Epithelial cell of esophagus (primary cell): Measurements from ENCODE around the gene SGPP2.

ENCODE experiments used
- DNase-seq: peaks from one replicate; pipeline ENCODE4 v3.0.0; 2010; ENCODE audit warnings: low read depth
- H3K4me3 ChIP-seq: 2 replicates; pipeline ENCODE4 v1.5.1; 2011; ENCODE audit warnings: mild to moderate bottlenecking, low read length, control low read depth
- TF ChIP-seq, protein P1 (sequence below): IDR thresholded peaks from 2 replicates; pipeline ENCODE4 v1.5.1; 2011; ENCODE audit warnings: low read depth, mild to moderate bottlenecking, low read length, control low read depth, inconsistent platforms; ENCODE audit not compliant: insufficient read depth; ENCODE audit errors: missing control alignments

The SGPP2 gene

DNA sequence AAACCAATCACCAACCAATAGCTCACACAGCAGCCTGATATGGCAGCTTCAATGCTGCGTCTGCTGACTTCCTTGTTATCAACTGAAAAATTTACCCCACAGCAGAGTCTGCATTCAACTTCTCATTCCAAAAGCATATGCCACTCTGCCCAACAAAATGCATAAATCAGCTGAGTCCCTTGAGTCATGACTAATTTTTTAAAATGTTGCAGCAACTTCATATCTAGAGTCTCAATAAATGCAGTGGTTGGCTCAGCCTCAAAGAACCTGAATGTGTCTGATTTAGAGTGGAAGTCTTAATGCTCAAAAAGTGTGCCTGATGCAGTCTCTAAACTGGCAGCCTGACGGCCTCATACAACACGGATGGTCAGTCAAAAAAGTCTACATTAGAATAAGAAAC lies 185.0 kb downstream of the SGPP2 start:
- TF ChIP-seq, protein P1, sequence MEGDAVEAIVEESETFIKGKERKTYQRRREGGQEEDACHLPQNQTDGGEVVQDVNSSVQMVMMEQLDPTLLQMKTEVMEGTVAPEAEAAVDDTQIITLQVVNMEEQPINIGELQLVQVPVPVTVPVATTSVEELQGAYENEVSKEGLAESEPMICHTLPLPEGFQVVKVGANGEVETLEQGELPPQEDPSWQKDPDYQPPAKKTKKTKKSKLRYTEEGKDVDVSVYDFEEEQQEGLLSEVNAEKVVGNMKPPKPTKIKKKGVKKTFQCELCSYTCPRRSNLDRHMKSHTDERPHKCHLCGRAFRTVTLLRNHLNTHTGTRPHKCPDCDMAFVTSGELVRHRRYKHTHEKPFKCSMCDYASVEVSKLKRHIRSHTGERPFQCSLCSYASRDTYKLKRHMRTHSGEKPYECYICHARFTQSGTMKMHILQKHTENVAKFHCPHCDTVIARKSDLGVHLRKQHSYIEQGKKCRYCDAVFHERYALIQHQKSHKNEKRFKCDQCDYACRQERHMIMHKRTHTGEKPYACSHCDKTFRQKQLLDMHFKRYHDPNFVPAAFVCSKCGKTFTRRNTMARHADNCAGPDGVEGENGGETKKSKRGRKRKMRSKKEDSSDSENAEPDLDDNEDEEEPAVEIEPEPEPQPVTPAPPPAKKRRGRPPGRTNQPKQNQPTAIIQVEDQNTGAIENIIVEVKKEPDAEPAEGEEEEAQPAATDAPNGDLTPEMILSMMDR: no peak
- DNase-seq: no peak
- no peak overlapping the region for H3K4me3 ChIP-seq
